Measurements from ENCODE around the gene BTAF1.
"Not testable (repeated sequence)": the region's sequence is repeated elsewhere in the genome, so short reads cannot be mapped to it uniquely, and the experiment has no call there.

BTAF1 gene

DNA sequence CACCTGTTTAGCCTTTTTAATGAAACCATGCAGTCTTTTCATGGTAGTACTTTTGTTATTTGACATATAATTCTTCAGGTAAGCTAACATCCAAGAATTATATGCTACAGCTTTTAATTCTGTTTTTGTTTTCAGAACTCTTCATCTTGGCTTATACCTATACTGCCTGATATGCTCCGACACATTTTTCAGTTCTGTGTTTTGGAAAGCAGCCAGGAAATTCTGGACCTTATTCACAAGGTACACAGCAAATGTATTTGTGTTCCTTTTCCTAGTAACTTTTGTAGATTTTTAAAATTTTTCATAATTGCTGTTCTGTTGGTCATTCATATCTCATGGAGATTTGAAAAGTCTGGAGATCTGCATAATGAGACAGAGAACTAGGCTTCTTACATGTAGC lies 56.7 kb downstream of the BTAF1 start:
- no peak for DNase-seq

DNA sequence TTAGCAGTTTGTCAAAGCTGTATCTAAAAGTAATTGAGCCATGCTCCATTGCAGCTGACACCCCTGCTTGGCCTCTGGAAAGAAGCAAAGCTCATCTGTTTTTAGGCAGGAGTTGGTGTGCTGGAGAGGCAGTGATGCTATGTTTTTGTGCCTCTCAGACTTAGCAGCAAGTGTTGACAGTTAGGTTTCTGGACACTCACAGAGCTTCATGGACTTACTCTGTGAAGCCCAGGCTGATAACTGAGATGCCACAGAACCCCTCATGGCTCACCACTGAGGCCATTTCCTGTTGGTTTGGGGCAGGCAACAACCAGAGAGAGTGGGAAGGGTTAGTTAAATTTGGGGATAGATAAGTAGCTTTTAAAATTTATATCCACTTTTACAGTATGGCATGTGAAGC lies 59.8 kb downstream of the BTAF1 start:
- no peak for DNase-seq

- no peak for DNase-seq
Observed at GRCh38 chr10:91987397-91988037, 63.9 kb downstream of the BTAF1 start.

GRCh38 chr10:91992031-91992430 lies 68.5 kb downstream of the BTAF1 start:
- DNase-seq = no peak

DNA sequence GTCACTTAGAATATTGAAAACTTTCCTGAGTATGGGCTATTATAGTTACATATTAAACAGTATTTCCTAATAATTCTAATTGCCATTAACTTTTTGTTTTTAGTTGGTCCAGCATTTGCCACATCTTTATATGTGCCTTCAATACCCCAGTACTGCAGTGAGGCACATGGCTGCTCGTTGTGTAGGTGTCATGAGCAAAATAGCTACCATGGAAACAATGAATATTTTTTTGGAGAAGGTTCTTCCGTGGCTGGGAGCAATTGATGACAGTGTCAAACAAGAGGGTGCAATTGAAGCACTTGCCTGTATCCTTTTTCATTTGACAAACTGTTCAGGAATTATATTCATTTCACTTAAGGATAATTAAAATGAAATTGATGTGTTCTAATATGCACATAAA lies 72.7 kb downstream of the BTAF1 start:
- DNase-seq = no peak

DNA sequence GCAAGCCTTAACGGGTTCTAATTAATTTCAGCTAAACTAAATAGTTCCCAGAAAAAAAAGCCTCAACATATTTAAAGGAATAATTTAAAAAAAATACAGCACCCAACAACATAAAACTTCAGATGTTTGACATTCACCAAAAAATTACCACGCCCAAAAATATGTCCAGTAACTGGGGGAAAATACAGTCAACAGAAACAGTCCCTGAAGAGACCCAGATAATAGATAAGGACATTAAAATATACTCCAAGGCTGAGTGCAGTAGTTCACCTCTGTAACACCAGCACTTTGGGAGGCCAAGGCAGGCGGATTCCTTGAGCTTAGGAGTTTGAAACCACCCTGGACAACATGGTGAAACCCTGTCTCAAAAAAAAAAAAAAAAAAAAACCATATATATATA lies 78.0 kb downstream of the BTAF1 start:
- DNase-seq = no peak

DNA sequence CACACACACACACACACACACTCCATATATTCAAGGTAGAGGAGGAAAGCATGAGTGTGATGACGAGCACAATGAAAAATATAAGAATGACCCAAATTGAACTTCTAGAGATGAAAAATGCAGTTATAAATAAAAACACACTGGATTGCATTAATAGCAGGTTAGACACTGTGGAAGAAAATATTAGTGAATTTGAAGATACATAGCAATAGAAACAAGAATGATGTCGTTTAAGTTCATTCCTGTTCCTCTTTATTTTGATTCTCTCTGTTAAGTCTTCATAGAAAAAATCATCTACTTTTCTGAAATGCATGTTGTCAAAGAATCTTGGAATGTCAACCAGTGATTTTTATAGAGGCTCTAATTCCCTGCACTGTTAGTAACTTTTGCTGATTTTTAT lies 78.4 kb downstream of the BTAF1 start:
- no peak for DNase-seq

DNA sequence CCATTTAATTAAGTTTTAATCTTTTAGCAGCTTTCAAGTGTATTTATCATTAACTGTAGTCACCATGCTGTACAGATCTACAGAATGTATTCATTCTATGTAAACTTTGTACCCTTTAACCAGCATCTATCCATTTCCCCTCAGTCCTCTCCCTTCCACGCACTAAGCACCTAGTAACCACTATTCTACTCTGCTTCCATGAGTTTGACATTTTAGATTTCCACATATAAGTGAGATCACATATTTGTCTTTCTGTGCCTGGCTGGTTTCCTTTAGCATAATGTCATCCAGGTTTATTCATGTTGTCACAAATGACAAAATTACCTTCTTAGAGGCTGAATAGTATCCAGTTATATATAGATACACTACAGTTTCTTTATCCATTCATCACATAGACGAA lies 79.7 kb downstream of the BTAF1 start:
- DNase-seq = no peak

DNA sequence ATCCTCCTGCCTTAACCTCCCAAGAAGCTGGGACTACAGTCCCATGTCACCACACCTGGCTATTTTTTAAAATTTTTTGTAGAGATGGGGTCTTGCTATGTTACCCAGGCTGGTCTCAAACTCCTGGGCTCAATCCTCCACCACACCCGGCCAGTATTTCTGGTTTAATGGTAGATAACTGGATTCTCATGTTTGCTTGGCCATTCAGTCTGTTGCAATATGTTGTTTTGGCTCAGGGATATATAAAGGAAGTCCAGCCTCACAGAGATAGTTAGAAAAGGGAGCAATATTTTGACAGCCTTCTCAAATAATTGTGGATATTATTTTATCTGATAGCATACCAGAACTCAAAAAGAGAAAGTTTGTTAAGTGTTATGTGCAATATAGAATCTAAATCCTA lies 82.4 kb downstream of the BTAF1 start:
- no peak for DNase-seq

- no peak for DNase-seq
Observed at GRCh38 chr10:92009445-92009844, 85.9 kb downstream of the BTAF1 start.

- no peak for DNase-seq
Observed at GRCh38 chr10:92010047-92010735, 86.6 kb downstream of the BTAF1 start.

GRCh38 chr10:92011560-92012214 lies 88.1 kb downstream of the BTAF1 start:
- no peak for DNase-seq

DNA sequence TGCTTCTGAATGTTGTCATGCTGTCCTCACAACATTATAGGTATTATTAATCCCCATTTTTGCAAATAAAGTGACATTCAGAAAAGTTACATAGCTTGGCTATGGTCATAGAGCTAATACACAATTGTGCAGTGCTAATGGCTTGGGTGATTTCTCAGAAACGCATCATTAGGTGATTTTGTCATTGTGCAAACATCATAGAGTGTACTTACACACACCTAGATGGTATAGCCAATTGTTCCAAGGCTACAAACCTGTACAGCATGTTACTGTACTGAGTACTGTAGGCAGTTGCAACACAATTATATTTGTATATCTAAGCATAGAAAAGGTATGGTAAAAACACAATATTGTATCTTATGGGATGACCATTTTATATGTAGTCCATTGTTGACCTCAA lies 91.0 kb downstream of the BTAF1 start:
- DNase-seq = no peak

- DNase-seq = no peak
Observed at GRCh38 chr10:92024700-92025099, 101.1 kb downstream of the BTAF1 start.

GRCh38 chr10:92025340-92025739 lies 101.8 kb downstream of the BTAF1 start:
- not testable (repeated sequence) for DNase-seq

- DNase-seq = no peak
Observed at GRCh38 chr10:92027141-92027540, 103.6 kb downstream of the BTAF1 start.

GRCh38 chr10:92031580-92031979 lies 108.0 kb downstream of the BTAF1 start:
- no peak for DNase-seq

DNA sequence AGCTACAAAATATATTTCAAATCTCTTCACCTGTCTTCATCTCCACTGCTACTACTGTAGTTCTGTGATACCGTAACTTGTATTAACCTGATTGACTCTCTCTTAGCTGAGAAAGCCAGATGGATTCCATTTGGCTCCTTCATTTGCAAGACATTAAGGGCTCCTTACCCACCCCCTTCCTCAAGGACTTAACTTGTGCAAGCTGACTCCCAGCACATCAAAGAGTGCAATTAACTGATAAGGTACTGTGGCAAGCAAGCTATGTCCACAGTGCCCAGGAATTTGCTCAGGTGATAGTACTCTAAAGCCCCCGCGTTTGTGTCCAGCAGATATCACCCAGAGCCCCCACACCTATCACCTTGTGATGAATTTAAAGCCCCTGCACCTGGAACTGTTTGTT lies 109.5 kb downstream of the BTAF1 start:
- not testable (repeated sequence) for DNase-seq

GRCh38 chr10:92038949-92039348 lies 115.4 kb downstream of the BTAF1 start:
- DNase-seq = no peak

DNA sequence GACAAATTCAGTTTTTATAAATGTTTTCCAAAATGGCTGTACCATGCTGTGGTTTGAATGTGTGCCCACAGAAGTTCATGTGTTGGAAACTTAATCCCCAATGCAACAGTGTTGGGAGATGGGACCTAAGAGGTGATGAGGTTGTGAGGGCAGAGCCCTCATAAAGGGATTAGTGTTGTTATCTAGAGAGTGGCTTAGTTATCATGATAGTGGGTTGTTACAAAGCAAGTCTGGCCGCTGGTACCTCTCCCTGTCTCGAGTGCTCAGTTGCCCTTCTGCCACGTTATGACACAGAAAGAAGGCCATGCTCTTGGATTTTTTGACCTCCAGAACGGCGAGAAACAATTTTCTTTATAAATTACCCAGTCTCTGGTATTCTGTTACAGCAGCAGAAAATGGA lies 119.0 kb downstream of the BTAF1 start:
- no peak for DNase-seq

GRCh38 chr10:92045641-92046106 lies 122.1 kb downstream of the BTAF1 start:
- no peak for DNase-seq

DNA sequence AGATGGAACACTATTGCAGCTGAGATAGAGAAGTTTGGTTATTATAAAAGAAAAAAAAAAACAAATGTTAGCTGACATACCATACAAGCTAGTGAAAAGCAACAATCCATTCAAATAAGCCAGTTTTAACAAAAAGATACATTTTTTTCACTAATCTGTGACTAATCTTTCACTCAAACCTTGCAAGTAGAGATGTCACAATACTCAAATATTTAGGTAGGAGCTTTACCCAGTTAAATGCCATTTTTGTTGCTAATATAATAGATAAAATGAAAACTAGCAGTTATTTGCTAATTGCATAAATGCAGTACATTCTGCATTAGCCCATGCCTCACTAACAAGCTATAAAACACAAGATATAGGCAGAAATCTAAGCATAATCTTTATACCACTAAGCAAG lies 123.6 kb downstream of the BTAF1 start:
- DNase-seq = no peak

DNA sequence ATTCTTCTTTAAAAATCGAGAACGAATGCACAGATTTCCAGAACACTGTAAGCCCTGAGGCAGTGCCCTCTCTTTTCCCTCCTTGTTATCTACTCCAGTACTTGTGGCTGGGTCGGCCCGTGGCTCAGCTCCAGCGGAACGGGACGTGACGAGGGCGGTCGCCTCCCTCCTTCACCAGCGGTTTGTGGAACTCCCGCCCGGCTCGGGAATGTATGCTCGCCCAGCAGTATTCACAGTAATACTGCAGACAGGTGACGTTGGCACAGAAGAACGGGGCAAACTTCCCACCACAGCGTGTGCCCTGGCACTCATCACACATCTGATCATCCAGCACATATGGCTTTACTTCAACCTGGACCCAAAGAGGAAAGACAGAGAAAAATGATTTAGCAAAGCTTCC lies 128.5 kb downstream of the BTAF1 start:
- DNase-seq = no peak

- DNase-seq = no peak
Observed at GRCh38 chr10:92052741-92053140, 129.2 kb downstream of the BTAF1 start.
